Stimulated activated naive CD4-positive, alpha-beta T cell (primary cell): ENCODE results near the gene SLC35B3.
"Not testable (repeated sequence)": the region's sequence is repeated elsewhere in the genome, so short reads cannot be mapped to it uniquely, and the experiment has no call there.

Experiments
- DNase-seq, 6 experiments: peaks; one replicate each; lab custom pipeline; 2025; lab: John Stamatoyannopoulos, UW

Gene SLC35B3

GRCh38 chr6:8435093-8435844, at the start of gene SLC35B3:
Gene SLC35B3, minus strand, starts transcription at chr6:8435545.
- peak; percentile 93 to 98 (median 94) for DNase-seq

- no peak for DNase-seq
These were observed 48.3 kb upstream of the SLC35B3 start for GRCh38 chr6:8483650-8484049.

GRCh38 chr6:8481727-8482126, 46.4 kb upstream of the SLC35B3 start:
- DNase-seq: no peak

- no peak for DNase-seq
These were observed 43.1 kb upstream of the SLC35B3 start for GRCh38 chr6:8478418-8478817.

GRCh38 chr6:8476656-8477055, 41.3 kb upstream of the SLC35B3 start:
- DNase-seq: no peak

- no peak for DNase-seq
These were observed 33.4 kb upstream of the SLC35B3 start for GRCh38 chr6:8468552-8469356.

GRCh38 chr6:8462694-8463093, 27.3 kb upstream of the SLC35B3 start:
- DNase-seq: no peak

- no peak for DNase-seq
These were observed 26.8 kb upstream of the SLC35B3 start for GRCh38 chr6:8462169-8462568.

- no peak for DNase-seq
These were observed 11.0 kb upstream of the SLC35B3 start for GRCh38 chr6:8446391-8446790.

GRCh38 chr6:8445930-8446329, 10.6 kb upstream of the SLC35B3 start:
- DNase-seq: not testable (repeated sequence)

GRCh38 chr6:8442150-8442549, 6.8 kb upstream of the SLC35B3 start:
- no peak for DNase-seq

GRCh38 chr6:8441452-8441851, 6.1 kb upstream of the SLC35B3 start:
- DNase-seq: no peak

GRCh38 chr6:8439601-8440268, 4.4 kb upstream of the SLC35B3 start:
- no peak for DNase-seq

GRCh38 chr6:8437813-8438212, 2.5 kb upstream of the SLC35B3 start:
- no peak for DNase-seq

GRCh38 chr6:8436966-8437365, 1.6 kb upstream of the SLC35B3 start:
- DNase-seq: no peak

GRCh38 chr6:8435845-8436168, 462 bp upstream of the SLC35B3 start:
- no peak for DNase-seq

- DNase-seq: no peak
These were observed 635 bp downstream of the SLC35B3 start for GRCh38 chr6:8434727-8435092.

GRCh38 chr6:8432614-8433013, 2.7 kb downstream of the SLC35B3 start:
- DNase-seq: no peak

- DNase-seq: no peak
These were observed 5.5 kb downstream of the SLC35B3 start for GRCh38 chr6:8429821-8430220.

GRCh38 chr6:8426544-8426943, 8.8 kb downstream of the SLC35B3 start:
- not testable (repeated sequence) for DNase-seq

- no peak for DNase-seq
These were observed 15.2 kb downstream of the SLC35B3 start for GRCh38 chr6:8420031-8420588.

GRCh38 chr6:8415913-8416312, 19.4 kb downstream of the SLC35B3 start:
- no peak for DNase-seq

- no peak for DNase-seq
These were observed 20.1 kb downstream of the SLC35B3 start for GRCh38 chr6:8415280-8415679.
